ENCODE data around the gene CCDC159. TPM values are rescaled to one million over a fixed set of nuclear protein-coding genes. Genes with fewer than 3 reads are reported as not detected.
A peak's percentile ranks its signal among the peaks of the same experiment; 100 is the strongest.

Gene CCDC159
- total and polyA plus RNA-seq, 8 donors, result 2.9 to 96.3 (median 55.3) TPM

DNA sequence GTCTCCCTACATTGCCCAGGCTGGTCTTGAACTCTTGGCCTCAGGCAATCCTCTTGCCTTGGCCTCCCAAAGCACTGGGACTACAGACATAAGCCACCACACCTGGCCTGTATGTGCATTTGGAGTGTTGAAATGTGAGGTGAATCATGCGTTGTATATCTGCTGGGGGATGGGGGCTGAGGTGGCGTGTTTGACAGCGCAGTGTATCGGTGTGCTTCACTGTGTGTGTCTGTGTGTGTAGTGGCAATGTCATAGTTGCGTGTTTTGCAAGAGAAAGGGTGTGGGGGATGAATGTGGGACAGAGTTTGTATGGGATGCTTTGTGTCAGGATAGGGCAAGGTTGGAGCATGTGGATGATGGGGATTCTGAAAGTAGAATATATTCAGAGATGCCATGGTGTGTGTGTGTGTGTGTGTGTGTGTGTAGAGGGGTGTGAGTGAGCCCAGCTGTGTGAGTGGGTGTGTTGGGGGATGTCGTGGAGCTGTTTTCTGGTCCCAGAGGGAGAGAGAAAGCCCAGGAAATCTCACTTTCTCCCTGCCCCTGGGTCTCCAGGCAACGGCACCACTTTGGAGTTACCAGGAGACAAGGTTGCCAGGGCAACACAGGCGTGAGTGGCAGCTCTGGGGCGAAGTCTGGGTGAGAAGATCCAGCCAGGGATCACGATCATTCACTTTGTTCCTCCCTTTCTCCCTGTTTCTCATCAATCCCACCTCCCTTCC, 27.0 kb downstream of the CCDC159 start:
- H3K27me3 ChIP-seq, result no peaks in the 10 kb centered on the region
- H3K27ac ChIP-seq, result peak overlapping the region in 1 of 5 donors; percentile 96
- no peaks in the 10 kb centered on the region for H3K9me3 ChIP-seq
- peaks cover 0 to 28% (median 24%) of the 10 kb centered on the region in 4 donors for H3K36me3 ChIP-seq
- peak overlapping the region in 1 of 4 donors; percentile 62 for H3K4me3 ChIP-seq
- 51 to 60% (median 53%) methylated on average over 10 of the region's 10 CpGs for WGBS, 5 donors
- TF ChIP-seq POLR2AphosphoS5 (IDR thresholded peaks at IDR 0.05) (no peak), EP300 (IDR thresholded peaks at IDR 0.05) (no peak), POLR2A (IDR thresholded peaks at IDR 0.05) (no peak)
- TF ChIP-seq, protein P1, sequence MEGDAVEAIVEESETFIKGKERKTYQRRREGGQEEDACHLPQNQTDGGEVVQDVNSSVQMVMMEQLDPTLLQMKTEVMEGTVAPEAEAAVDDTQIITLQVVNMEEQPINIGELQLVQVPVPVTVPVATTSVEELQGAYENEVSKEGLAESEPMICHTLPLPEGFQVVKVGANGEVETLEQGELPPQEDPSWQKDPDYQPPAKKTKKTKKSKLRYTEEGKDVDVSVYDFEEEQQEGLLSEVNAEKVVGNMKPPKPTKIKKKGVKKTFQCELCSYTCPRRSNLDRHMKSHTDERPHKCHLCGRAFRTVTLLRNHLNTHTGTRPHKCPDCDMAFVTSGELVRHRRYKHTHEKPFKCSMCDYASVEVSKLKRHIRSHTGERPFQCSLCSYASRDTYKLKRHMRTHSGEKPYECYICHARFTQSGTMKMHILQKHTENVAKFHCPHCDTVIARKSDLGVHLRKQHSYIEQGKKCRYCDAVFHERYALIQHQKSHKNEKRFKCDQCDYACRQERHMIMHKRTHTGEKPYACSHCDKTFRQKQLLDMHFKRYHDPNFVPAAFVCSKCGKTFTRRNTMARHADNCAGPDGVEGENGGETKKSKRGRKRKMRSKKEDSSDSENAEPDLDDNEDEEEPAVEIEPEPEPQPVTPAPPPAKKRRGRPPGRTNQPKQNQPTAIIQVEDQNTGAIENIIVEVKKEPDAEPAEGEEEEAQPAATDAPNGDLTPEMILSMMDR (IDR thresholded peaks at IDR 0.05), result no peak
- DNase-seq, result peak; percentile 44 to 88
- intact Hi-C loops (cut with DNase I; ENCODE audit: low total_unique reads), result no loop called here
- H3K4me1 ChIP-seq, result peaks cover 33 to 42% (median 40%) of the 10 kb centered on the region in 4 donors

DNA sequence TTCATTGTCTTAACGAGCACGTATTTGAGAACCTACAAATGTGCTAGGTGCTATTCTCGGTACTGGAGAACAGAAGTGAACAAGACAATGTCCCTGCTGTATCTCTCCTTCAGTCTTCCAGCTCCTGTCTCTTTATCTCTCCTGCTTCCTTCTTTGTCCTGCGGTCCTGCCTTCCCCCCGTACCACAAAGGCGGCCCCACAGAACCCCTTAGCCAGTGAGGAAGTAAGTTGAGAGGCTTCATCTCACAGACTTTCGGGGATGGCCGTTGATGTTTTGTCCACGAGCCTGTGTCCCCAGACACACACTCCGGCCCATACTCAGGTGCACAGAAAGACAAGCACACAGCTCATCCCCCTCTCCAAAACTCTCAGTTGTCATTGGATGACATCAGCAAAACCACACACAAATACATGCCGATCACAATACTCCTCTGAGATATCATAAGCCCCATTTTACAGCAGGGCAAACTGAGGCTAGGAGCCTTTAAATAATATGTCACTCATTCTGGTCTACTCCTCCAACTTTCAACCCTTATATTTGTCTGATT, 27.6 kb downstream of the CCDC159 start:
- no peaks in the 10 kb centered on the region for H3K9me3 ChIP-seq
- no peaks in the 10 kb centered on the region for H3K27me3 ChIP-seq
- TF ChIP-seq POLR2AphosphoS5 (IDR thresholded peaks at IDR 0.05) (no peak), POLR2A (IDR thresholded peaks at IDR 0.05) (no peak), EP300 (IDR thresholded peaks at IDR 0.05) (no peak)
- TF ChIP-seq, protein P1 (IDR thresholded peaks at IDR 0.05), result no peak
- peak in 1 of 2 donors; percentile 24 for DNase-seq
- H3K27ac ChIP-seq, result peak overlapping the region in 4 of 5 donors; percentile 96 to 99 (median 96)
- H3K4me1 ChIP-seq, result peaks cover 34 to 48% (median 46%) of the 10 kb centered on the region in 4 donors
- intact Hi-C loops (cut with DNase I; ENCODE audit: low total_unique reads), result no loop called here
- H3K36me3 ChIP-seq, result peaks cover 0 to 23% (median 20%) of the 10 kb centered on the region in 4 donors
- peak overlapping the region; percentile 40 to 67 (median 60) for H3K4me3 ChIP-seq
- WGBS, 5 donors, result 22 to 30% (median 26%) methylated on average over 11 of the region's 11 CpGs

DNA sequence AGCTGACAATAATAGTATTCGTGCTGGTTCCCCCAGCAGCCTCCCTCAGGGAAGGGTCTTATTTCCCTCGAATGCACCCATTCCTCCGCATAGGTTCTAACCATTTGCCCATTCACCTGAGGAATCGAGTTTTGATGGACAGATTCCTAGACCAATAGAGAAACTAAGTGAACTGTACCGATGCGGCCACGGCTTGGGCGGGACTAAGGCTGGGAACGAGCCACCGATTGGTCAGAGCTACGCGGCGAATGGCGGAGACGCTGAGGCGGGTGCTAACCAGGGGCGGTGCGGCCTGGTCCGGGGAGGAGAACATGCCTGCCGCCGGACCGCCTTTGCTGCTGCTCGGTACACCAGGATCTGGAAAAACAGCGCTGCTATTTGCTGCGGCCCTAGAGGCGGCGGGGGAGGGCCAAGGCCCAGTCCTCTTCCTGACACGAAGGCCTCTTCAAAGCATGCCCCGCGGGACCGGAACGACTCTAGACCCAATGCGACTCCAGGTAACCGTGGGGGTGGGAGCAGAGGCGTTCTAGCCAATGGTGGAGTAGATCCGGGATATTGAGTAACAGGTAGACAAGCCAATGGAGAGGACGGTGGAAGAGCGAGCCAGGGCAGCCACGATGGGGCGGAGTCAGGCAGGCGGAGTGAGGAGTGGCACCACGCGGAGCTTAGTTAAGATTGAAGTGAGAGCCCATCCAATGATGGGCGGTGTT, 28.3 kb downstream of the CCDC159 start, which contains the start of gene SWSAP1:
Gene SWSAP1, plus strand, starts transcription at position 234 of the 710 bp plus-strand sequence. Its CDS starts 15 bp downstream, at position 249.
- peak within 1 kb of the TSS; percentile 40 to 67 (median 60) for H3K4me3 ChIP-seq
- H3K9me3 ChIP-seq, result no peaks in the 10 kb centered on the region
- 0 to 1% (median 1%) methylated on average over 24 to 44 of the region's 44 CpGs for WGBS, 5 donors
- peak; percentile 98 to 100 for DNase-seq
- intact Hi-C loops (cut with DNase I; ENCODE audit: low total_unique reads), result loop anchor here (5.0 kb wide), 1 partner anchor 58 kb away; no protein-coding TSS in a partner anchor
- H3K27ac ChIP-seq, result peak within 1 kb of the TSS; percentile 92 to 99 (median 96)
- peaks cover 0 to 17% (median 13%) of the 10 kb centered on the region in 4 donors for H3K36me3 ChIP-seq
- TF ChIP-seq POLR2A (IDR thresholded peaks at IDR 0.05), result peak in 1 of 4 donors; percentile 10
- TF ChIP-seq, protein P1 (IDR thresholded peaks at IDR 0.05), result peak in 1 of 7 experiments; percentile 8
- TF ChIP-seq EP300 (IDR thresholded peaks at IDR 0.05), result no peak
- TF ChIP-seq POLR2AphosphoS5 (IDR thresholded peaks at IDR 0.05), result peak; percentile 3 to 58 (median 44)
- H3K4me1 ChIP-seq, result peaks cover 34 to 52% (median 47%) of the 10 kb centered on the region in 4 donors
- no peaks in the 10 kb centered on the region for H3K27me3 ChIP-seq
